Mucosa of descending colon (tissue), 3 donors: ENCODE measurements around the gene LRRTM1. TPM values are rescaled to one million over a fixed set of nuclear protein-coding genes. Genes with fewer than 3 reads are reported as not detected.

Source experiments
- ATAC-seq: fragments of 200-7000 bp; cut with Tn5 transposase; one replicate; pipeline ENCODE4 v1.9.1; 2020; ENCODE audit warnings: mild to moderate bottlenecking, moderate library complexity
- DNase-seq, 3 donors: peaks; one replicate each; pipeline ENCODE4 v3.0.0-alpha.2; 2020
- H3K36me3 ChIP-seq: fragments of 200-600 bp; one replicate; pipeline ENCODE4 v1.8.0; 2021; ENCODE audit warnings: low read depth, mild to moderate bottlenecking
- H3K4me1 ChIP-seq: fragments of 200-600 bp; one replicate; pipeline ENCODE4 v1.8.0; 2021; ENCODE audit warnings: low read depth, mild to moderate bottlenecking
- H3K4me3 ChIP-seq: fragments of 200-600 bp; one replicate; pipeline ENCODE4 v1.8.0; 2021; ENCODE audit warnings: mild to moderate bottlenecking
- H3K9me3 ChIP-seq: fragments of 200-600 bp; one replicate; pipeline ENCODE4 v1.8.0; 2021; ENCODE audit warnings: mild to moderate bottlenecking
- intact Hi-C, 2 donors: fragments of 100-400 bp; cut with DNase I in 1 of 2; cut with micrococcal nuclease in 1 of 2; formaldehyde crosslinking; loops; one replicate each; pipeline versions ENCODE4 v1.11.0 to v1.11.1; 2022; cut with DNase I, micrococcal nuclease
- total RNA-seq, 3 donors: library from RNA; stranded (reverse); fragmentation: NEBNext Ultra II Directional in 2 of 3; extraction: Animal tissue kit (Norgen Biotek cat#: 25700) in 2 of 3; gene quantifications; one replicate each; pipeline versions ENCODE4 v1.2.1 to v1.2.4, GENCODE V29; 2021 to 2023
- TF ChIP-seq, protein P1 (sequence below): fragments of 200-600 bp; IDR thresholded peaks from one replicate; pipeline ENCODE4 v1.8.0; 2022; ENCODE audit warnings: antibody characterized with exemption, mild to moderate bottlenecking
- donor health status: DM: no; HTN: no; CAD: no; lungs with moderate emphysema.
- donor health status: DM: no; HTN: no; CAD: no.
- donor health status: DM: no; HTN: yes; CAD: no.

LRRTM1 gene
- total RNA-seq, 3 donors from 2014 or later, result 0.12 to 2.2 (median 0.17) TPM

DNA sequence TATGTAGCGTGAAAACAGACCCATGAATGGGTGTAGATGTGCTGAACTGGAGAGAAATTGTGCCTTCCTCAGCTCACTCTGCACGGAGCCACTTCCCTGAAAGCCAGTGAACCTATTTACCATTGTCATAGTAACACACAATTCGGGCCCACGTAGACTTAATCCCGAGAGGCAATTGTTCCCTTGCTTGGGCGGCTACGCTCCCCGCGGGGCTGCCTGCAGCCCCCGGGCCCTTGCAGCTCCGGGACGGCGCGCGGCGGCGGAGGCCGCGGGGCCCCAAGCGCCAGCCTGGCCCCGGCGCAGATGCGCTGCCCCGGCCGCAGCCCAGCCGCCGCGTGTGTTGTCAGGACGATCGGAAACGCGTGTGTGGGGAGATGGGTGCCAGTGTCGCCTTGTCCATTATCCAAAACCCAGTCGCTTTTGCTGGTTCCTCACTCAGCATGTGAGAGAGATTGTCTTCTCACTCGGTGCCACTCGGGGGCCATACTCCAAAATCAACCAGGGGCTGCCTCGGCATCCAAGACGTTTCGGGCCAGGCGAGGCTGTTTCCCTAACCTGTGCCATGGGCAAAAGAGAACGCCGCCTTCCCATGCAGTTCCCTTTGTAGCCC is 17.9 kb upstream of the LRRTM1 start:
- Histone ChIP-seq H3K36me3 (no peaks in the 10 kb centered on the region), H3K4me3 (no peak overlapping the region), H3K4me1 (no peaks in the 10 kb centered on the region), H3K9me3 (no peaks in the 10 kb centered on the region)
- ATAC-seq, result no peak
- intact Hi-C loops, result no loop called here
- no peak for DNase-seq
- TF ChIP-seq, protein P1, sequence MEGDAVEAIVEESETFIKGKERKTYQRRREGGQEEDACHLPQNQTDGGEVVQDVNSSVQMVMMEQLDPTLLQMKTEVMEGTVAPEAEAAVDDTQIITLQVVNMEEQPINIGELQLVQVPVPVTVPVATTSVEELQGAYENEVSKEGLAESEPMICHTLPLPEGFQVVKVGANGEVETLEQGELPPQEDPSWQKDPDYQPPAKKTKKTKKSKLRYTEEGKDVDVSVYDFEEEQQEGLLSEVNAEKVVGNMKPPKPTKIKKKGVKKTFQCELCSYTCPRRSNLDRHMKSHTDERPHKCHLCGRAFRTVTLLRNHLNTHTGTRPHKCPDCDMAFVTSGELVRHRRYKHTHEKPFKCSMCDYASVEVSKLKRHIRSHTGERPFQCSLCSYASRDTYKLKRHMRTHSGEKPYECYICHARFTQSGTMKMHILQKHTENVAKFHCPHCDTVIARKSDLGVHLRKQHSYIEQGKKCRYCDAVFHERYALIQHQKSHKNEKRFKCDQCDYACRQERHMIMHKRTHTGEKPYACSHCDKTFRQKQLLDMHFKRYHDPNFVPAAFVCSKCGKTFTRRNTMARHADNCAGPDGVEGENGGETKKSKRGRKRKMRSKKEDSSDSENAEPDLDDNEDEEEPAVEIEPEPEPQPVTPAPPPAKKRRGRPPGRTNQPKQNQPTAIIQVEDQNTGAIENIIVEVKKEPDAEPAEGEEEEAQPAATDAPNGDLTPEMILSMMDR, result no peak

DNA sequence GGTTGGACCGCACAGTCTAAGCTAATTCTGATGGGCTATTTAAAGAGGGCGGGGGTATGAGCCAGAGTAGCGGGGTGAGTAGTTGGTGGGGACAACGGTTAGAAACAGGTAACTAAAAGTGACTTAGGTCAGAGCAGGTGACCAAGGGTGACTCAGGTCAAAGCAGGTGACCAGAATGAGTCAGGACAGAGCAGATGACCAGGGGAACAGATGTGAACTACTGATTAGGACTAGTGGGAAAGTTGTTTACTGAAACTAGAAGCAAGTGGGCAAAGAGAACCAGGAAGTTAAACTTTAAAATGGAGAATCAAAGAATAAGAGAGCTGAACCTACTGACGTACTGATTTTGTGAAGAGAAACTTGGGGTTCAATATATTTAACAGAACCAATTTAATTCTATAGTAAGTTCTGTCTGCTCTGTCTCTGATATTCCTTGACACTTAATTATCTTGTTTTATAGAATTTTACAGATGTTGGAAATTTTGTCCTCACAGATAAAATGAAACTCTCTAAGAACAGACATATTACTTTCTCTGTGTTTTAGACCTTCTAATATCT is 7.8 kb upstream of the LRRTM1 start:
- no peak overlapping the region for H3K4me3 ChIP-seq
- H3K36me3 ChIP-seq, result no peaks in the 10 kb centered on the region
- TF ChIP-seq, protein P1, result no peak
- ATAC-seq (no peak), DNase-seq (no peak)
- no peaks in the 10 kb centered on the region for H3K9me3 ChIP-seq
- H3K4me1 ChIP-seq, result no peaks in the 10 kb centered on the region
- intact Hi-C loops, result no loop called here

DNA sequence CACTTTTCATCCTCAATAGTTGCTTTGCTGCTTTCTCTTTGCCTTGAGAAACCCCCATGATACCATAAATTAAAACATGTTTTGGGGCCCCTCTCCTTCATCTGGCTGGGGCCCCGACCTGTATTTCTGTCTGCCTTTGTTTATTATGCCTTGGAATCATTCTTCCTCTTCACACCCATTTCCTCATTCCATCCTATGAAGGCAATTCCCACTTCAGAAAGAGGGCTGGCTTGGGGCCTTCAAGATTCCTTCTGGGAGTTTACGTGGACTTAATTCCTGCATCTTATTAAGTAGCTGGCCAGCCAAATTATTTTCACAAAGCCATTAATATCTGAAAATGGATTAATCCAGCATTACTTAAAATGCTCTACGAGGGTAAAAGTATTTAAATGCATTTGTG is 6.8 kb upstream of the LRRTM1 start:
- DNase-seq, result no peak
- H3K4me3 ChIP-seq, result no peak overlapping the region
- intact Hi-C loops, result no loop called here
- ATAC-seq, result peak; percentile 54
- H3K4me1 ChIP-seq, result no peaks in the 10 kb centered on the region
- TF ChIP-seq, protein P1, result no peak
- no peaks in the 10 kb centered on the region for H3K9me3 ChIP-seq
- H3K36me3 ChIP-seq, result no peaks in the 10 kb centered on the region

DNA sequence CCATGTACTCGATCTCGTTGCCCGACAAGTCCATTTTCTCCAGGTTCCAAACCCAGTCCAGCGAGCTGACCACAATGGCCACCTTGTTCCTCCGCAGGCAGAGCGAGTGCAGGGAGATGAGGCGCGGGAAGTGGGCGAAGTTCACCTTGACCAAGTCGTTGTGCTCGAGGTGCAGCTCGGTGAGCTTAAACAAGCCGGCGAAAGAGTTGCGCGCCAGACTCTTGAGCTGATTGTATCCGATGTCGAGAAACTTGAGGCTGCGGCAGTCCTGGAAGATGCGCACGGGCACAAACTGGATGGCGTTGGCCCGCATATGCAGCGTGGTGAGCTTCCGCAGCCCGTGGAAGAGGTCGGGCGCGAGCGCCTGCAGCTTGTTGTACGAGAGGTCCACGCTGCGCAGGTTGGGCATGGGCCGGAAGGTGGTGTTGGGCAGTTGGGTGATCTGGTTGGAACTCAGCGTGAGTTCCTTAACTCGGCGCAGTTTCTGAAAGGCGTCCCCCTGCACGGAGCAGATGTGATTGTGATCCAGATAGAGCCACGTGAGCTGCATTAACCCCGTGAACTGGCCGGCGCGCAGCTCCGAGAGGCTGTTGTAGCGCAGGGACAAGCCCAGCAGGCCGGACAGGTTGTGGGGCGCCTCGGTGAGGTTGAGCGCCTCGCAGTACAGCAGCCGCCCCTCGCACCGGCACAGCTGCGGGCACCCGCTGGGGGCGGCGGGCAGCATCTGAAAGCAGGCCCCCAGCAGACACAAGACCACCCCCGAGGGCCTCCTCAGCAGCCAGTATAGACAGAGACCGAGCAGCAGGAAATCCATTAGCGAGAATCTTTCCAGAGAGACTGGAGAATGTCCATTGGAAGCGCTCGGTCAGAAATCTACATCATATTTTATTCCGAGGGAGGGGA is 1.3 kb downstream of the LRRTM1 start:
- peak in 1 of 3 donors; percentile 41 for DNase-seq
- Histone ChIP-seq H3K36me3 (no peaks in the 10 kb centered on the region), H3K9me3 (no peaks in the 10 kb centered on the region), H3K4me3 (no peak overlapping the region), H3K4me1 (no peaks in the 10 kb centered on the region)
- peak; percentile 44 for ATAC-seq
- intact Hi-C loops, result no loop called here
- TF ChIP-seq, protein P1, result no peak

DNA sequence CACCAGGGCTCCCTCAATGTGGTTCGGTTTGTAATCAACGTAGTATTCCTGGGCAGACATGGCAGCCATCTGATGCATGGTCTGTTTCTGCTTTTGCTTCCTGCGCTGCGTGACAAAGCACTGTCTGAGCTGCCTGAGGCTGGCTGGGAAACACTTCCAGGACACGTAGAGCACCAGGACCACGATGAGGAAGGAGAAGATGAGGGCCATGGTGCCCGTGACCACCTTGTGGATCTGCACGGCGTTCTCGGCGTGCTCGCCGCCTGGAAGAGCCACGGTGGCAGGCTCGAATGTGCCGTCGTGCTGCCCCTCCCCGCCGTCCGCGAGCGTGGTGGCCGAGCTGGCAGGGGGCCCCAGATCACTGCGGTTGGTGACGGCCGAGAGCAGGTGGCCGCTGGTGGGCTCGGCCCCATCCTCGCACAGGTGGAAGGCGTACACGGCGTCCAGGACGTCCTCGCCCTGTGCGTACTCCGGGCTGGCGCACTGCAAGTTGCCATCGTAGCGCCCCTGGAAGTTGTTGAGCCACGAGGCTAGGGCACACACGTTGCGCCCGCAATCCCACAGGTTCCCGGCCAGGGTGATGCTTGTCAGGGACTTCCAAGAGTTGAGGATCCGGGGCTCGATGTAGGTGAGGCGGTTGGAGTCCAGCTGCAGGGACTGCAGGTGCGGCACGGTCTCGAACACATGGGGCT is 2.1 kb downstream of the LRRTM1 start:
- DNase-seq, result peak in 1 of 3 donors; percentile 38
- Histone ChIP-seq H3K36me3 (no peaks in the 10 kb centered on the region), H3K4me1 (no peaks in the 10 kb centered on the region), H3K9me3 (no peaks in the 10 kb centered on the region), H3K4me3 (no peak overlapping the region)
- TF ChIP-seq, protein P1, result no peak
- ATAC-seq, result peak; percentile 13
- intact Hi-C loops, result no loop called here
